Stimulated activated CD4-positive, alpha-beta T cell treated with anti-CD3 and anti-CD28 coated beads, Interleukin-1b, Interleukin-23, amount 100 ng/mL, for 24 hours (primary cell): Measurements from ENCODE around the gene SELENOM.

Source experiments
- DNase-seq, 4 experiments: peaks; one replicate each; pipeline ENCODE4 v3.0.0-alpha.2; 2020; ENCODE audit warnings: low read depth in 4 of 4, low spot score in 1 of 4

The SELENOM gene

GRCh38 chr22:31092161-31092560, 15.2 kb downstream of the SELENOM start:
- DNase-seq: no peak

DNA sequence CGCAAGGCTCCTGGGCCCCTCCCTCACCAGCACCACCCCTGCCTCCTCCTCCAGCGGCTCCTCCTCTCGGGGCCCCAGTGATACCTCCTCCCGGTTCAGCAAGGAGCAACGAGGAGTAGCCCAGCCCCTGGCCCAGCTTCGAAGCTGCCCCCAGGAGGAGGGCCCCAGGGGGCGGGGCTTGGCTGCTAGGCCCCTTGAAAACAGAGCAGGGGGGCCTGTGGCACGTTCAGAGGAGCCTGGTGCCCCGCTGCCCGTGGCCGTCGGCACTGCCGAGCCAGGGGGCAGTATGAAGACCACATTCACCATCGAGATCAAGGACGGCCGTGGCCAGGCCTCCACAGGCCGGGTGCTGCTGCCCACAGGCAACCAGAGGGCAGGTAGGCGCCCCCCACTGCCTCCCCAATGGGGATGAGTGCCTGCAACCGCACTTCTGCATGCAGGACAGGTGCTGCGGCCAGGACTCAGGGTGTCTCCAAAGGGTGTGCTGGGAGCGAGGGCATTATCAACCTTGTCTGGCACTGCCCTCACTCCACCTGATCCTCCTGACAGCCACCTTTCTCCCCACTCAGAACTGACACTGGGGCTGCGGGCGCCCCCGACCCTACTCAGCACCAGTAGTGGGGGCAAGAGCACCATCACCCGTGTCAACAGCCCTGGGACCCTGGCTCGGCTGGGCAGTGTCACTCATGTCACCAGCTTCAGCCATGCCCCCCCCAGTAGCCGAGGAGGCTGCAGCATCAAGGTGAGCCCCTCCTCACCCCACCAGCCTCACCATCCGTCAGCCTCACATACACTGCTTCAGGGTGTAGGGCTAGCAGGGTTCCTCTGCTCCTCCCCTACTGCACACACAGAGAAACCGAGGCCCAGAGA, 16.0 kb downstream of the SELENOM start:
- DNase-seq: no peak

DNA sequence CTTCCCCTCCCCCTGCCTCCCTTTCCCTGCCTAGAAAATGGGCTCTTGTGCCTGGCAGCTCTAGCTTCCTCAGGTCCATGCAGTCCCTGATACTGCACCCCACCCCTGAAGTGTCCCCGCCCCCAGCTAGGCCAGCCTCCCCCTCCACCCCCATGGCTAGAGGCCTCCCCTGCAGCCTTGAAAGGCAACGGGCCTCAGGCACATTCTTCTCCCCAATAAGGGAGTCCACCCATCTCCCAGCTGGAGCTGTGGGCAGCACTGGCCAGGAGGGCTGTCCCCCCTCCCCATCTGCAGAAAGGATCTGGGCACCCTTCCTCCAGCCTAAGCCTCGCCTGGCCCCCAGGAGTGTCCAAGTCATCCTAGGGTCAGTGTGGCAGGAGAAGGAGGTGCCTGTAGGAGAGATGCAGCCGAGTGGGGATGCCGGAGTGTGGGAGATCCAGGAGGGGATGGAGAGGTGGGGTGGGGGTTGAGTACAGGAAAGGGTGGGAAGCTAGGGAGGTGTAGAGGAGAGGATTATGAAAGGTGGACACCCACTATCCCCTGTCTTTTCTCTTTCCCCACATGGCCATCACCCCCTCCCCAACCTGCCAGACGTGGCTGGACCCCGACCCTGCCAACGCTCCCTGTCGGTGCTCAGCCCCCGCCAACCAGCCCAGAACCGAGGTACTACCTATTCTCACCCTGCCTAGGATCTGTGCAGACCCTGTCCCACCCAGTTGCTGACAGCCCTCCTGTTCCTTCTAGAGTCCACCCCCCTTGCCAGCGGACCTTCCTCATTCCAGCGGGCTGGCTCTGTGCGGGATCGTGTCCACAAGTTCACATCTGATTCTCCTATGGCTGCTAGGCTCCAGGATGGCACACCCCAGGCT, 16.9 kb downstream of the SELENOM start:
- no peak for DNase-seq

DNA sequence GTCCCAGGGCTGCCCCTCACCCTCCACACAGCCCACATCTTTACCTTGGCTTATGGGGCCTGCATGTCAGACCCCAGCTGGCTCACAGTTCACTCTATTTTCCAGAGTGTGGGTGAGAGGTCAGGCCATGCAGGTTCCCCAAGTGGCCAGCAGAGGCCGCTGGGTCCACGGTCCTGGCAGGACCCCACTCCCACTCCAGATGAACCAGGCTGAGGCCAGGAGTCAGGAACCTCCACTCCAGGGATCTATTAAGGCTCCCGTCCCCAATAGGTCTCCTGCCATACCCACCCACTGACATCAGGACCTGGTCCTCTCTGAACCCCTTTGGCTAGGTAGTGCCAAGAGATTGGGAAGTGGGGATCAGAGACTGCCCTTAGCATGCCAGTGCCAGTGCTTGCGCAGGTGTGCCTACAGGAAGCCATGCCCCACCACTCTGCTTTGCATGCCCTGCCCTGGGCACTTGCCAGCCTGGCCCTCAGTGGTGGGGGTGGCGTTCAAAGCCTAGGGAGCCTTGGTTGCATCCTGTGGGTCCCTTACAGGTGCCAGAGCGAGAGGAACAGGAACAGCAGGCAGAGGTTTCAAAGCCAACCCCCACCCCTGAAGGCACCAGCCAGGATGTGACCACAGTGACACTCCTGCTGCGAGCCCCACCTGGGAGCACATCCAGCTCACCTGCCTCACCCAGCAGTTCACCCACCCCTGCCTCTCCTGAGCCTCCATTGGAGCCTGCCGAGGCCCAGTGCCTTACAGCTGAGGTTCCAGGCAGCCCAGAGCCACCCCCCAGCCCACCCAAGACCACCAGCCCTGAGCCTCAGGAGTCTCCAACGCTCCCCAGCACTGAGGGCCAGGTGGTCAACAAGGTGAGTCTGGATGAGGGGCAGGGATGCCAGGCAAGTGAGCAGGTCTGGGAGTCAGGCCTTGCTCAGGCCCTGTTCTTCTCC, 17.9 kb downstream of the SELENOM start:
- no peak for DNase-seq

DNA sequence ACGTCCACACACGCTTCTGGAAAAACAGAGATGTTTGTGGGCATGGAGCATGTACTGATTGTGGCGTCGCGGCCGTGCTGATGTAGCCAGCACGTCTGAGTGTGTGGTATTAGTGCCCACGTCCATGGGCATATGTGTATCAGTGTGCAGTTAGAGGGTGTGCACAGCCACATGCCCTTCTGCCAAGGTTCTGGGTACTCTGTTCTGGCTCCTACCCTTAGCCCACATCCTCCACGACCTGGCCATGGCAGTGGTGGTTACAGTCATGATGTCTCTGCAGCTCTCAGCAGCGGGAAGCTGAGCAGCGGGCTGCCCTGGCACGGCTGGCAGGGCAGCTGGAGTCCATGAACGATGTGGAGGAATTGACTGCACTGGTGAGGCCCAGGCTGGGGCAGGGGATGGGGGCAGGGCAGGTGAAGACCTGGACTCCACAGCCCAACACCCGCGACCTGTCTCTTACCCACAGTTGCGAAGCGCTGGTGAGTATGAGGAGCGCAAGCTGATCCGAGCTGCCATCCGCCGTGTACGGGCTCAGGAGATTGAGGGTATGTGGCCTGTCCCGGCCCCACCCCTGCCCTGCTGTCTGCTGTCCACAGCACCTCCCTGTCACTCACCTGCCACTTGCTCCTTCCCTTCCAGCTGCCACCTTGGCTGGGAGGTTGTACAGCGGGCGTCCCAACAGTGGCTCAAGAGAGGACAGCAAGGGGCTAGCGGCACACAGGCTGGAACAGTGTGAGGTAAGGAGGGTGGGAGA, 19.0 kb downstream of the SELENOM start:
- no peak for DNase-seq

GRCh38 chr22:31087744-31088215, 19.6 kb downstream of the SELENOM start:
- no peak for DNase-seq

DNA sequence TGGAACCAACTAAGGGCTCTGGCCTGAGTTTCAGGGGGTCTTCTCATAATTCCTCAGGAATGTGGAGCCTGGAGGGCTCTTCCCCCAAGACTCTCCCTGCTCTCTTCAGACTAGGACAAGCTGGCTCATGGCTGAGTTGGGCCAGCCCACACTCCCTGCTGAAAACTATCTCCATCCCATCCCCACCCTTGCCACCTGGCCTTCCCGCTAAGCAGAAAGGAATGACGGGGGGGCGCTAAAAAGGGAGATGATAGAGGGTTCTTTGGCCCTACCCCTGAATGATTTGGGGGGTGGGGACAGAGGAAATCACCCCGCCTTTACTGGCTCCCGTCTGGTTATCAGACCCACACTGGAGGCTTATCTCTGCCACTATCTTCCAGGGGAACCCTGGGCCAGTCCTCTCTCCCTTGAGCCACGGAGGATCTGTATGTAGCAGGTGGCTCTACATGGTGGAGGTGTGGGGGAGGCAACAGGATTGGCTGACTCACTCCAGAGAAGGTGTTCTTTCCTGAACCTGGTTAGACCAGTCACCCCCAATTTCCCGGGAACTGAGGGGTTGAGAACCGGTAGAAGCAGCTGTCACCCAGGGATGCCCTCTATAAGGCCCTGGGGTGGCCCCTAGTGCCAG, 20.6 kb downstream of the SELENOM start:
- DNase-seq: no peak

DNA sequence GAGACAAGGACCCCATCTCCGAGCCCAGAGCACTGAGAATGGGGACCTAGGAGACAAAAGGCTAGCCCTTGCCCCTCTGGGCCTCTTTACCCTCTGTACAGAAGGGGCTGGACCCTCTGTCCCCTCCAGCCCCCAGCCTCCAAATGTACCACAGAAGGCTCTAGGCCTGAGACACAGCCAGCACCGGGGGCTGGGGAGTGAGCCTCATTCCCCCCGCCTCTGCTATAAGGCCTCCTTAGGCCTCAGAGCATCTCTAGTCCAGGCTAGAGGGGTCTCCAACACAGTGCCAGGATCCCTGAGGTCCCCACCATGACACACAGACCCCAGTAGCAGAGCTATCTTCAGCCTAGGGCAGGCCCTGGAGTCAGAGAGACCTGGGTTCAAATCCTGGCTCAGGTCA, 21.4 kb downstream of the SELENOM start:
- no peak for DNase-seq

GRCh38 chr22:31085493-31085824, 21.9 kb downstream of the SELENOM start:
- no peak for DNase-seq

GRCh38 chr22:31084811-31085492, 22.4 kb downstream of the SELENOM start:
- peak; percentile 80 to 86 (median 84) for DNase-seq

DNA sequence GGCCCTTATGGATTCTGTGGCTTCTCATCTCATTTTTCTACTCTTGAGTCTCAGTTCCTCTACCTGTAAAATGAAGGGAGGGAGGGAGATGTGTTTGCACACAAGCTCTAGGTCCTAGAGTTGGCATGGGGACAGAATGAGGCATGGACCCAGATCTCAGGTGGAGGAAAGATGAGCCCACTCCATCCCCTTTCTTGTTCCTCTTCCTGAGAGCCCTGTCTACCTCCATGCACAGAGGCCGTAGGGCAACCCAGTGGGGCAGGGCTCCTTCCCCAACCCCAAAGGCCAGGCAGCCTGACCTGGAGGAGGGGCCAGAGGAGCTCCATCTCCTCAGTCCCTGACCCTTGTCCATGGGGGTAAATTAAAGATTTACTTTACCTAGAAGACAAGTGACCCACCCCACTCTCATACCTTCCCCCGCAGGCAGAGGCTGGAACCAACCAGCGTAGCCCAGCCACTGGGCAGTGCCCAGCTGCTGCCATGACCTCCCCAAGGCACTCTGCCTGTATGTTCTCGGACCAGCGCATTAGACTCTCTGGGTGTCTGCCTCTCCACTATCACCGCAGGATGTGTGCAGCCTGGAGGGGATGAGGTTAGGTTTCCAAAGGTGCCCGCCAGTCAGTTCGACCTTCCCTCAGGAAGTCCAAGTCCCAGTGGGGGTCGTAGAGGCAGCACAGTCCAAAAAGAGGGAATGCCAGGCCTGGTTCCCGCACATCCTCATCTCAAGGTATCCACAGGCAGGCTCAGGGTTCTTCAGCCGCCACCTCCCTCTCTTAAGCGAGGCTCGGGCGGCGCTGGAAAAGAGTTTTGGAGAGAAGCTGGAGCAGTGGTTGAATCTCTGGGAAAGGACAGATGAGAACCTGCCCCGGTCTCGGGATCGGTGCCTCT, 23.2 kb downstream of the SELENOM start:
- no peak for DNase-seq

- no peak for DNase-seq
Observed at GRCh38 chr22:31083377-31083768, 24.0 kb downstream of the SELENOM start.

DNA sequence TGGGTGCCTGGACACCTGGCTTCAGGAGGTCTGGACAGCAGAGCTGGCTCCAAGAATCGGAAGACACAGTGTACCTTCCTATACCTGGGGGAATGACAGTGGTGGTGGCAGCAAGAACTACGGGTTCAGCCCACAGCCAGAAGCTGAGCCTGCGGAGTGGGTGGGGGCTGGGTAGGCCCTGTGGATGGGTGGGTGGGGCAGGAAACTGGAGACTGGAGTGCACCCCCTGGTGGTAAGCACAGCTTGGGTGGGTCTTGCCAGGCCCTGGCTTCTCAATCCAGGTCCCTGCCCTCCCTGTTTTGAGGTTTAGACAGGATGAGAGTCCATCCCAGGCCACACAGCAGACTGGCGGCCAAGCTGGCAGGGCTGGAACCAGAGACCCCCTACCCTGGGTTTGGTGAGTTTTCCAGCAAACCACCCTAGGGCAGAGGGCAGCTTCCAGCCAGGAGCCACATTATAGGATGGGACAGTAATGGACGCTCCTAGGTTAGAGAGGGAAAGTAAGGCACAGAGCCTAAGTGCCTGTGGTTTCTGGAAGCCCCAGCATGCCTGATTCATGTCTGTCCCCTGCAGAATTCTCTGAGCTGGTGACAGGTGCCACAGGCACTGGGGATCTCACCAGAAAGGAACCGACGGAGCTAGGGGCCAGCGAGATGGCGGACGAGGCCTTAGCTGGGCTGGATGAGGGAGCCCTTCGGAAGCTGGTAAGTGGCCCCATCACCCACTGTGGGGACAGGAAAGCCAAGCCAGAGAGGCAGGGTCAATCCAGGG, 24.6 kb downstream of the SELENOM start:
- DNase-seq: peak in 2 of 4 experiments; percentile 45 to 61

DNA sequence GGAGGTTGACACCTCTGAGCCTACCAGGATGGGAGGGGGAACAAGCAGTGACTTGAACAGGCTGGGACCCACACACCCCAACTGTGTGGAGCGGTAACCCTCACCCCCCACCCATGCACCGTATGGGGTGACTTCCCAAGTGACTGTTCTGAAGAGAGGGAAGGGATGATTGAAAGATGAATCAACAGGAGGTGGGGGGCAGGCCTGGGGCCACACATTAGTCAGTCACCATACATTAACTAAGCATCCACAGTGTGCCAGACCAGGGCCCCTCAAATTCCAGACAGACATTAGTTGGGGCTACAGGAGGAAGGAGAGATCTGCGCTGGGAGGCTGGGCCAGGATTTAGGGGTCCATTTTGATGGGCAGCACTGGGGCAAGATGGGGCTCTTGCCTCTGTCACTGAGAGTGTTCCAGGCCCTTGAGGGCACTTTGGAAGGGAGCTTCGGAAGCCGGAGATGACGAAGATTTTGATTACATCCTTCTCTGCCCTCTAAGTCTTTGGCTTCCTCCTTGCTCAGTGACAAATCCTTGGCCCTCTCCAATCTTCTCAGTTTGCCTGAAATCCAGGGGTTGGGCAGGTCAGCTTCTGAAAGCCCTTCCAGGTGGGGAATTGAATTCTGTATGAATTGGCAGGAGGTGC, 25.3 kb downstream of the SELENOM start:
- no peak for DNase-seq

- peak; percentile 72 to 83 (median 75) for DNase-seq
Observed at GRCh38 chr22:31080848-31081649, 26.3 kb downstream of the SELENOM start, which contains the start of gene SMTN. TSS of gene SMTN (plus strand) at chr22:31081318. CDS start at chr22:31083259, 1,941 bp downstream.
